ENCODE results near the gene TMEM59. TPM values are rescaled to one million over a fixed set of nuclear protein-coding genes. Genes with fewer than 3 reads are reported as not detected.
"Not testable (repeated sequence)": the region's sequence is repeated elsewhere in the genome, so short reads cannot be mapped to it uniquely, and the experiment has no call there.

TMEM59 gene
- polyA plus RNA-seq, 3 donors, result 414 to 445 (median 423) TPM

GRCh38 chr1:54014009-54014629 lies 38.9 kb downstream of the TMEM59 start:
- DNase-seq (ENCODE audit: low read depth in 3 of 3, low spot score in 2 of 3), result no peak

- DNase-seq (ENCODE audit: low read depth in 3 of 3, low spot score in 2 of 3), result no peak
These were observed 39.5 kb downstream of the TMEM59 start for GRCh38 chr1:54013393-54014008.

GRCh38 chr1:54012863-54013262 lies 40.1 kb downstream of the TMEM59 start:
- DNase-seq (ENCODE audit: low read depth in 3 of 3, low spot score in 2 of 3), result no peak

- DNase-seq (ENCODE audit: low read depth in 3 of 3, low spot score in 2 of 3), result no peak
These were observed 41.0 kb downstream of the TMEM59 start for GRCh38 chr1:54012008-54012325.

- DNase-seq (ENCODE audit: low read depth in 3 of 3, low spot score in 2 of 3), result no peak
These were observed 41.5 kb downstream of the TMEM59 start for GRCh38 chr1:54011316-54012007.

- no peak for DNase-seq (ENCODE audit: low read depth in 3 of 3, low spot score in 2 of 3)
These were observed 42.4 kb downstream of the TMEM59 start for GRCh38 chr1:54010415-54011117.

GRCh38 chr1:54009406-54009805 lies 43.6 kb downstream of the TMEM59 start:
- no peak for DNase-seq (ENCODE audit: low read depth in 3 of 3, low spot score in 2 of 3)

- DNase-seq (ENCODE audit: low read depth in 3 of 3, low spot score in 2 of 3), result no peak
These were observed 44.1 kb downstream of the TMEM59 start for GRCh38 chr1:54008876-54009275.

- DNase-seq (ENCODE audit: low read depth in 3 of 3, low spot score in 2 of 3), result no peak
These were observed 45.4 kb downstream of the TMEM59 start for GRCh38 chr1:54007613-54008012.

- no peak for DNase-seq (ENCODE audit: low read depth in 3 of 3, low spot score in 2 of 3)
These were observed 46.5 kb downstream of the TMEM59 start for GRCh38 chr1:54006508-54006907.

GRCh38 chr1:54004481-54005049 lies 48.4 kb downstream of the TMEM59 start:
- DNase-seq (ENCODE audit: low read depth in 3 of 3, low spot score in 2 of 3), result no peak

GRCh38 chr1:54003750-54004480 lies 49.1 kb downstream of the TMEM59 start:
- DNase-seq (ENCODE audit: low read depth in 3 of 3, low spot score in 2 of 3), result not testable (repeated sequence)

- DNase-seq (ENCODE audit: low read depth in 3 of 3, low spot score in 2 of 3), result no peak
These were observed 49.8 kb downstream of the TMEM59 start for GRCh38 chr1:54003249-54003646.

- no peak for DNase-seq (ENCODE audit: low read depth in 3 of 3, low spot score in 2 of 3)
These were observed 50.3 kb downstream of the TMEM59 start for GRCh38 chr1:54002544-54003248.

GRCh38 chr1:54001591-54001990 lies 51.4 kb downstream of the TMEM59 start:
- DNase-seq (ENCODE audit: low read depth in 3 of 3, low spot score in 2 of 3), result no peak

GRCh38 chr1:53999920-54000319 lies 53.1 kb downstream of the TMEM59 start:
- DNase-seq (ENCODE audit: low read depth in 3 of 3, low spot score in 2 of 3), result no peak

- DNase-seq (ENCODE audit: low read depth in 3 of 3, low spot score in 2 of 3), result no peak
These were observed 54.8 kb downstream of the TMEM59 start for GRCh38 chr1:53998223-53998622.

- DNase-seq (ENCODE audit: low read depth in 3 of 3, low spot score in 2 of 3), result no peak
These were observed 57.3 kb downstream of the TMEM59 start for GRCh38 chr1:53995683-53996082.

- not testable (repeated sequence) for DNase-seq (ENCODE audit: low read depth in 3 of 3, low spot score in 2 of 3)
These were observed 58.5 kb downstream of the TMEM59 start for GRCh38 chr1:53994516-53994915.
